Measurements from ENCODE around the gene IQCH.

The IQCH gene

GRCh38 chr15:67370206-67370954 is 115.8 kb downstream of the IQCH start:
- Histone ChIP-seq H3K27me3 (ENCODE audit: insufficient read depth, insufficient read length) (no peaks in the 10 kb centered on the region), H3K4me1 (ENCODE audit: insufficient read depth, insufficient read length) (no peaks in the 10 kb centered on the region), H3K9ac (ENCODE audit: insufficient read length, low read depth) (no peak overlapping the region), H3K36me3 (ENCODE audit: insufficient read depth, insufficient read length, low read length) (no peaks in the 10 kb centered on the region), H3K9me3 (ENCODE audit: insufficient read depth, low read length) (no peaks in the 10 kb centered on the region), H3K4me3 (ENCODE audit: insufficient read length, low read depth) (no peak overlapping the region)
- no peak for DNase-seq (ENCODE audit: low read depth, low spot score)
- TF ChIP-seq ZNF274 (IDR thresholded peaks at IDR 0.05; ENCODE audit: low read depth, low read length) (no peak), SUZ12 (IDR thresholded peaks at IDR 0.05; ENCODE audit: extremely low read depth, insufficient read depth, insufficient read length) (no peak), YY1 (IDR thresholded peaks at IDR 0.05; ENCODE audit: insufficient read depth, insufficient read length) (no peak)

DNA sequence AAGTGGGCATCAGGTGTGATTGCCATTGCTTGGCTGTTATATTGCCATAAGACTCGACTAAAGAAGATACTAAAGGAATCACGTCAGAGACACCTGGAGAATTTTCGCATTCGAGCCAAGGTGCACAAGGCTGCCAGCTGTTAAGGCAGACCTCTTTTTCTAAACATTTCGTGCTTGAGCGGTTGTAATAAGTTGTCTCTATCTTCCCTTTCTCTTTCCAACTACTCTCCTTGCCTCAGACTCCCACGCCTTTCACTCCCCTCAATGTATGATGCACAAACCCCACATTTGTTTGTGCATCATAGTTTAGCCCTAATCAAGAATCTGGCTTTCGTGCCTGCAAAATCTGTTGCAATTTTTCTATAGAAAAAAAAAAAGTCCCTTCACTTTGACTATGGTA is 118.0 kb downstream of the IQCH start:
- Histone ChIP-seq H3K4me3 (ENCODE audit: insufficient read length, low read depth) (no peak overlapping the region), H3K9ac (ENCODE audit: insufficient read length, low read depth) (no peak overlapping the region), H3K9me3 (ENCODE audit: insufficient read depth, low read length) (no peaks in the 10 kb centered on the region), H3K36me3 (ENCODE audit: insufficient read depth, insufficient read length, low read length) (no peaks in the 10 kb centered on the region), H3K4me1 (ENCODE audit: insufficient read depth, insufficient read length) (no peaks in the 10 kb centered on the region), H3K27me3 (ENCODE audit: insufficient read depth, insufficient read length) (no peaks in the 10 kb centered on the region)
- no peak for DNase-seq (ENCODE audit: low read depth, low spot score)
- TF ChIP-seq YY1 (IDR thresholded peaks at IDR 0.05; ENCODE audit: insufficient read depth, insufficient read length), result no peak
- TF ChIP-seq ZNF274 (IDR thresholded peaks at IDR 0.05; ENCODE audit: low read depth, low read length), result no peak
- no peak for TF ChIP-seq SUZ12 (IDR thresholded peaks at IDR 0.05; ENCODE audit: extremely low read depth, insufficient read depth, insufficient read length)

DNA sequence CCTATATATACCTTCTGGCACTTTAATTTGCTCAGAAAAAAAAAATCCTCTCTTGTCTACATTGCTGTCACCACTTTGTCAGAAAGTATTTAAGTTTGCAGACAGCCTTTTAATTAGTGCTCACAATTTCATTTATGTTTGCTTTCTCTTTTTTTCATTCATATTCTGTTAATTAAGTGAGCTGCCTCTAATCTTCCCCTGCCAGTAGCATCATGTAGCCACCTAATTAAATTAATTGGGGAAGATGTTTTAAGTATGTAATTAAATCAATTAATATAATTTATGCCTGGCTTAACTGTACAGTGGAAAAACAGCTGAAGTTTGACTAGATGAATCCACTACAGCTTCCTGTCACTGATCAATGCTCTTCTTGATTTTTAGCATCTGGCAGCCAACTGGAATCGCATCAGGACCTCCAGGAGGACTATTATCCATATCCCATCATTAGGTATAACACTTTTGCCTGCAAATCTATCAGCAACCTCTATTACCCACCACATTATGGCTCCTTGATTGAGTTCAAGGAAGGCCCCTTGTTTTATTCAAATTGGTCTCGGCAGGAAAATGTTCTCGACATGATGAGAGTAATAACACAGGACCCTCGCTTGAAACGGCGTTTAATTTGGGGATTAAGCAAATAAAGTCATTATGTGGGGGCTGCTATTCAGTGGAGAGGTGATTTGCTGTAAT is 118.5 kb downstream of the IQCH start:
- Histone ChIP-seq H3K9ac (ENCODE audit: insufficient read length, low read depth) (no peak overlapping the region), H3K4me3 (ENCODE audit: insufficient read length, low read depth) (no peak overlapping the region), H3K4me1 (ENCODE audit: insufficient read depth, insufficient read length) (no peaks in the 10 kb centered on the region), H3K27me3 (ENCODE audit: insufficient read depth, insufficient read length) (no peaks in the 10 kb centered on the region), H3K36me3 (ENCODE audit: insufficient read depth, insufficient read length, low read length) (no peaks in the 10 kb centered on the region), H3K9me3 (ENCODE audit: insufficient read depth, low read length) (no peaks in the 10 kb centered on the region)
- DNase-seq (ENCODE audit: low read depth, low spot score), result no peak
- no peak for TF ChIP-seq YY1 (IDR thresholded peaks at IDR 0.05; ENCODE audit: insufficient read depth, insufficient read length)

DNA sequence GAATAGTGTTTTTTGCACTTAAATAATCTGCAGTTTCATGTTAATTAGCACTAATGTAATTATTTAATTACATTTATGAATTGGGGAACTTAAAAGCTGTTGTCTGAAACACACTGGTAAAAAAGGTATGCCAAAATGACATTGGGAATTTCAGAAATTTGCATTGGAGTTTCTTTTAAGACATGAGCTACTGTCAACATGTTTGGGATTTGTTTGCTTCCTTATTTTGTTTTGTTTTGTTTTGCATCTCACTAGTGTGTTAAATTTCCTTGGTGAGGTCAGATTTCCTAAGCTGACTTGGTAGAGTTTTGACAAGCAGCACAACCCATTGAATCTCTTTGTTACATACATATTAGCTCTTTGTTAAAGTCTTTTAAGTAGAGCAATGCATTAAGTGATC is 119.4 kb downstream of the IQCH start:
- DNase-seq (ENCODE audit: low read depth, low spot score), result no peak

DNA sequence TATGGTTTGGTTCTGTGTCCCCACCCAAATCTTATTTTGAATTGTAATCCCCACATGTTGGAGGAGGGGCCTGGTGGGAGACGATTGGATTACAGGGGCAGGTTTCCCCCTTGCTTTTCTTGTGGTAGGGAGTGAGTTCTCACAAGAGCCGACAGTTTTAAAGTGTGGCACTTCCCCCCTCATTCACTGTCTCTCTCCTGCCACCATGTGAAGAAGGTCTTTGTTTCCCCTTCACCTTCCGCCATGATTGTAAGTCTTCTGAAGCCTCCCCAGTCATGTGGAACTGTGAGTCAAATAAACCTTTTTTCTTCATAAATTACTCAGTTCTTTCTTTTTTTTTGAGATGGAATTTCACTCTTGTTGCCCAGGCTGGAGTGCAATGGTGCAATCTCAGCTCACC is 124.9 kb downstream of the IQCH start:
- no peaks in the 10 kb centered on the region for H3K27me3 ChIP-seq (ENCODE audit: insufficient read depth, insufficient read length)
- TF ChIP-seq YY1 (IDR thresholded peaks at IDR 0.05; ENCODE audit: insufficient read depth, insufficient read length) (no peak), ZNF274 (IDR thresholded peaks at IDR 0.05; ENCODE audit: low read depth, low read length) (no peak), SUZ12 (IDR thresholded peaks at IDR 0.05; ENCODE audit: extremely low read depth, insufficient read depth, insufficient read length) (no peak)
- H3K9ac ChIP-seq (ENCODE audit: insufficient read length, low read depth), result no peak overlapping the region
- no peaks in the 10 kb centered on the region for H3K9me3 ChIP-seq (ENCODE audit: insufficient read depth, low read length)
- H3K4me3 ChIP-seq (ENCODE audit: insufficient read length, low read depth), result no peak overlapping the region
- no peaks in the 10 kb centered on the region for H3K4me1 ChIP-seq (ENCODE audit: insufficient read depth, insufficient read length)
- H3K36me3 ChIP-seq (ENCODE audit: insufficient read depth, insufficient read length, low read length), result no peaks in the 10 kb centered on the region
- DNase-seq (ENCODE audit: low read depth, low spot score), result no peak

More for the DNA sequence above, 119.4 kb downstream of the IQCH start:
- TF ChIP-seq SUZ12 (IDR thresholded peaks at IDR 0.05; ENCODE audit: extremely low read depth, insufficient read depth, insufficient read length) (no peak), ZNF274 (IDR thresholded peaks at IDR 0.05; ENCODE audit: low read depth, low read length) (no peak), YY1 (IDR thresholded peaks at IDR 0.05; ENCODE audit: insufficient read depth, insufficient read length) (no peak)
- Histone ChIP-seq H3K4me1 (ENCODE audit: insufficient read depth, insufficient read length) (no peaks in the 10 kb centered on the region), H3K9ac (ENCODE audit: insufficient read length, low read depth) (no peak overlapping the region), H3K27me3 (ENCODE audit: insufficient read depth, insufficient read length) (no peaks in the 10 kb centered on the region), H3K9me3 (ENCODE audit: insufficient read depth, low read length) (no peaks in the 10 kb centered on the region), H3K4me3 (ENCODE audit: insufficient read length, low read depth) (no peak overlapping the region), H3K36me3 (ENCODE audit: insufficient read depth, insufficient read length, low read length) (no peaks in the 10 kb centered on the region)

- no peak overlapping the region for H3K9ac ChIP-seq (ENCODE audit: insufficient read length, low read depth)
- H3K27me3 ChIP-seq (ENCODE audit: insufficient read depth, insufficient read length), result no peaks in the 10 kb centered on the region
- no peaks in the 10 kb centered on the region for H3K4me1 ChIP-seq (ENCODE audit: insufficient read depth, insufficient read length)
- H3K36me3 ChIP-seq (ENCODE audit: insufficient read depth, insufficient read length, low read length), result no peaks in the 10 kb centered on the region
- H3K4me3 ChIP-seq (ENCODE audit: insufficient read length, low read depth), result no peak overlapping the region
- TF ChIP-seq SUZ12 (IDR thresholded peaks at IDR 0.05; ENCODE audit: extremely low read depth, insufficient read depth, insufficient read length) (no peak), ZNF274 (IDR thresholded peaks at IDR 0.05; ENCODE audit: low read depth, low read length) (no peak), YY1 (IDR thresholded peaks at IDR 0.05; ENCODE audit: insufficient read depth, insufficient read length) (no peak)
- no peak for DNase-seq (ENCODE audit: low read depth, low spot score)
- H3K9me3 ChIP-seq (ENCODE audit: insufficient read depth, low read length), result no peaks in the 10 kb centered on the region
Measured at GRCh38 chr15:67380921-67381320, 126.3 kb downstream of the IQCH start.

DNA sequence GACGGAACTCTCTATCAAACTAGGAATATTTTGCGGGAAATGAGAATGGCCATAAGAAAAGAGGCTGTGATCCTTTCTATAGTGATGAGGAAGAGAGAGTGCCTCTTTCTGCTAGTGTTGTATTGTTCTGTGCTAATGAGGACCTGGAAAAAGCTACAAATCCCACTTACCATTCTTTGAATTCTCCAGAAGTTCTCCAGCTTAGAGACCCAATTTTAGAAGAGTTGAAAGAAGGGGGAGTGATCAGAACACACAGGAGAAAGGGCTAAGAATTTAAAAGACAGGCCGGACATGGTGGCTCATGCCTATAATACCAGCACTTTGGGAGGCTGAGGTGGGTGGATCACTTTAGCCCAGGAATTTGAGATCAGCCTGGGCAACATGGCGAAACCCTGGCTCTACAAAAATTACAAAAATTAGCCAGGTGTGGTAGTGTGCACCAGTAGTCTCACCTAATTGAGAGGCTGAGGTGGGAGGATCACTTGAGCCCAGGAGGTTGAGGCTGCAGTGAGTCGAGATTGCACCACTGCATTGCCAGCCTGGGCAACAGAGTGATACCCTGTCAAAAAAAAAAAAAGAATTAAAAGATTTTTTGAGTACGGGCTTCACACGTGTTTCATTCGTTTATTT is 126.9 kb downstream of the IQCH start:
- Histone ChIP-seq H3K27me3 (ENCODE audit: insufficient read depth, insufficient read length) (no peaks in the 10 kb centered on the region), H3K36me3 (ENCODE audit: insufficient read depth, insufficient read length, low read length) (no peaks in the 10 kb centered on the region), H3K9me3 (ENCODE audit: insufficient read depth, low read length) (no peaks in the 10 kb centered on the region), H3K4me3 (ENCODE audit: insufficient read length, low read depth) (no peak overlapping the region), H3K4me1 (ENCODE audit: insufficient read depth, insufficient read length) (no peaks in the 10 kb centered on the region), H3K9ac (ENCODE audit: insufficient read length, low read depth) (no peak overlapping the region)
- no peak for DNase-seq (ENCODE audit: low read depth, low spot score)
- TF ChIP-seq SUZ12 (IDR thresholded peaks at IDR 0.05; ENCODE audit: extremely low read depth, insufficient read depth, insufficient read length), result no peak
- no peak for TF ChIP-seq ZNF274 (IDR thresholded peaks at IDR 0.05; ENCODE audit: low read depth, low read length)
- no peak for TF ChIP-seq YY1 (IDR thresholded peaks at IDR 0.05; ENCODE audit: insufficient read depth, insufficient read length)

Data from NT2/D1 (cell line).